ENCODE results near the gene PAPSS1.

PAPSS1 gene

GRCh38 chr4:107589269-107589668, 130.8 kb downstream of the PAPSS1 start:
- Histone ChIP-seq H3K4me3 (replicated peaks; ENCODE audit: insufficient read depth, low read length) (no peak overlapping the region), H3K27me3 (ENCODE audit: insufficient read depth, poor library complexity, severe bottlenecking) (no peaks in the 10 kb centered on the region), H3K27ac (replicated peaks) (no peak overlapping the region)
- DNase-seq (ENCODE audit: low read depth in 1 of 2, low spot score in 1 of 2) = no peak
- TF ChIP-seq POLR2AphosphoS5 (IDR thresholded peaks at IDR 0.05; ENCODE audit: low read depth) (no peak), SPI1 (IDR thresholded peaks at IDR 0.05; ENCODE audit: borderline replicate concordance, low read depth) (no peak), GABPA (IDR thresholded peaks at IDR 0.05; ENCODE audit: low read depth) (no peak), CTCF (IDR thresholded peaks at IDR 0.05; ENCODE audit: insufficient read depth, low read length) (no peak), REST (IDR thresholded peaks at IDR 0.05; ENCODE audit: insufficient replicate concordance, low read depth) (no peak)

GRCh38 chr4:107586371-107586770, 133.7 kb downstream of the PAPSS1 start:
- Histone ChIP-seq H3K4me3 (replicated peaks; ENCODE audit: insufficient read depth, low read length) (no peak overlapping the region), H3K27me3 (ENCODE audit: insufficient read depth, poor library complexity, severe bottlenecking) (no peaks in the 10 kb centered on the region), H3K27ac (replicated peaks) (no peak overlapping the region)
- TF ChIP-seq POLR2AphosphoS5 (IDR thresholded peaks at IDR 0.05; ENCODE audit: low read depth) (no peak), REST (IDR thresholded peaks at IDR 0.05; ENCODE audit: insufficient replicate concordance, low read depth) (no peak), SPI1 (IDR thresholded peaks at IDR 0.05; ENCODE audit: borderline replicate concordance, low read depth) (no peak), GABPA (IDR thresholded peaks at IDR 0.05; ENCODE audit: low read depth) (no peak), CTCF (IDR thresholded peaks at IDR 0.05; ENCODE audit: insufficient read depth, low read length) (no peak)
- DNase-seq (ENCODE audit: low read depth in 1 of 2, low spot score in 1 of 2) = no peak

DNA sequence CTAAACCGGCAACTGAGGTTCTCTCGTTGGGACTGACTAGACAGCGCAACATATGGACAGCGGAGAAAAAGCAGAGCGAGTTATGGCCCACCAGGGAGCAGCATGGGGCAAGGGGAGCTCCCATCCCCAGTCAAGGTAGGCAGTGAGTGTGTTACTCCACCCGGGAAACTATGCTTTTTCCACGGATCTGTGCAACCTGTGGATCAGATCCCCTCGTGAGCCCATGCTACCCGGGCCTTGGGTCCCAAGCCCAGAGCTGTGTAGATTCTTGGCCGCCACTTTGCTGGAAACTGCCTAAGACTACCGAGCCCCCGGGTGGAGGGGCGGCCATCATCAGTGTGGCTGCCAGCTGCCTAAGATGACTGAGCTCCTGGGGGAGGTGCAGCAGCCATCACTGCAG, 140.9 kb downstream of the PAPSS1 start:
- TF ChIP-seq GABPA (IDR thresholded peaks at IDR 0.05; ENCODE audit: low read depth) = no peak
- TF ChIP-seq CTCF (IDR thresholded peaks at IDR 0.05; ENCODE audit: insufficient read depth, low read length) = no peak
- TF ChIP-seq REST (IDR thresholded peaks at IDR 0.05; ENCODE audit: insufficient replicate concordance, low read depth) = no peak
- TF ChIP-seq SPI1 (IDR thresholded peaks at IDR 0.05; ENCODE audit: borderline replicate concordance, low read depth) = no peak
- TF ChIP-seq POLR2AphosphoS5 (IDR thresholded peaks at IDR 0.05; ENCODE audit: low read depth) = no peak

More for the DNA sequence above, 140.9 kb downstream of the PAPSS1 start:
- no peak for DNase-seq (ENCODE audit: low read depth in 1 of 2, low spot score in 1 of 2)
- H3K4me3 ChIP-seq (replicated peaks; ENCODE audit: insufficient read depth, low read length) = no peak overlapping the region
- H3K27ac ChIP-seq (replicated peaks) = no peak overlapping the region
- no peaks in the 10 kb centered on the region for H3K27me3 ChIP-seq (ENCODE audit: insufficient read depth, poor library complexity, severe bottlenecking)
